ENCODE results near the gene MS4A4A. TPM values are rescaled to one million over a fixed set of nuclear protein-coding genes. Genes with fewer than 3 reads are reported as not detected.
"Not testable (repeated sequence)": the region's sequence is repeated elsewhere in the genome, so short reads cannot be mapped to it uniquely, and the experiment has no call there.

MS4A4A gene
- total and polyA plus RNA-seq, 2 of the 13 experiments (the other 11 are each of a cell fraction or from before 2014, with no cell fraction given) = not detected

- CTCF ChIA-PET (ENCODE audit: low intra/inter-chr PET ratio, low total read pairs); FAIRE-seq; H3K79me2 ChIP-seq (ENCODE audit: insufficient read depth, low read length); H3K9me3 ChIP-seq (ENCODE audit: low read length); in situ Hi-C loops (cut with HindIII; ENCODE audit: extremely low pct_ligation_motif_present, low pct_unique_long_range_greater_than_20kb); H3K4me1 ChIP-seq (ENCODE audit: insufficient read depth, low read length); POLR2A ChIA-PET; DNase-seq (ENCODE audit: low spot score); intact Hi-C loops (cut with micrococcal nuclease; ENCODE audit: unreplicated experiment); H3K27me3 ChIP-seq (ENCODE audit: control insufficient read depth in 1 of 2, insufficient read depth in 2 of 2, low read length in 2 of 2); H3K4me2 ChIP-seq (ENCODE audit: low read depth, low read length); H3K36me3 ChIP-seq (replicated peaks in 1 of 2; ENCODE audit: control insufficient read depth in 1 of 2, insufficient read depth in 2 of 2, low read length in 2 of 2); H3K9ac ChIP-seq (ENCODE audit: insufficient read depth, low read depth, low read length); H4K20me1 ChIP-seq (ENCODE audit: insufficient read depth, low read length); H3K4me3 ChIP-seq (replicated peaks in 1 of 3; ENCODE audit: insufficient read depth in 1 of 3, low read depth in 2 of 3, low read length in 3 of 3); H3K27ac ChIP-seq (ENCODE audit: extremely low read length, insufficient read depth, low read length); BruUV-seq (replicated peaks); H2AFZ ChIP-seq (ENCODE audit: low read length); ATAC-seq: not testable (repeated sequence)
- WGBS (ENCODE audit: low lambda C conversion rate) = 21% methylated on average over 7 of the region's 7 CpGs
Observed at GRCh38 chr11:60285411-60286126, 5.1 kb downstream of the MS4A4A start.

GRCh38 chr11:60288531-60288930 lies 8.1 kb downstream of the MS4A4A start:
- ChIA-PET POLR2A (no interaction called here), CTCF (ENCODE audit: low intra/inter-chr PET ratio, low total read pairs) (no interaction called here)
- 0% methylated on average over 1 of the region's 1 CpG for WGBS (ENCODE audit: low lambda C conversion rate)
- H4K20me1 ChIP-seq (ENCODE audit: insufficient read depth, low read length) = no peaks in the 10 kb centered on the region
- BruUV-seq (replicated peaks) = no TSS peak
- peaks cover 3% of the 10 kb centered on the region; the same call in 1 of the 2 replicates for H3K4me1 ChIP-seq (ENCODE audit: insufficient read depth, low read length)
- no peak overlapping the region for H2AFZ ChIP-seq (ENCODE audit: low read length)
- no peak overlapping the region for H3K27ac ChIP-seq (ENCODE audit: extremely low read length, insufficient read depth, low read length)
- intact Hi-C loops (cut with micrococcal nuclease; ENCODE audit: unreplicated experiment) (no loop called here), in situ Hi-C loops (cut with HindIII; ENCODE audit: extremely low pct_ligation_motif_present, low pct_unique_long_range_greater_than_20kb) (no loop called here)
- no peaks in the 10 kb centered on the region for H3K36me3 ChIP-seq (replicated peaks in 1 of 2; ENCODE audit: control insufficient read depth in 1 of 2, insufficient read depth in 2 of 2, low read length in 2 of 2)
- no peaks in the 10 kb centered on the region for H3K27me3 ChIP-seq (ENCODE audit: control insufficient read depth in 1 of 2, insufficient read depth in 2 of 2, low read length in 2 of 2)
- DNase-seq (ENCODE audit: low spot score) (no peak), FAIRE-seq (no peak), ATAC-seq (no peak)
- H3K4me2 ChIP-seq (ENCODE audit: low read depth, low read length) = no peak overlapping the region
- H3K79me2 ChIP-seq (ENCODE audit: insufficient read depth, low read length) = no peaks in the 10 kb centered on the region
- no peak overlapping the region for H3K9ac ChIP-seq (ENCODE audit: insufficient read depth, low read depth, low read length)
- H3K4me3 ChIP-seq (replicated peaks in 1 of 3; ENCODE audit: insufficient read depth in 1 of 3, low read depth in 2 of 3, low read length in 3 of 3) = no peak overlapping the region
- no peaks in the 10 kb centered on the region for H3K9me3 ChIP-seq (ENCODE audit: low read length)
- TF ChIP-seq ZNF709 (CRISPR knock-in tag; IDR thresholded peaks at IDR 0.05) (no peak), MYC (CRISPR knock-in tag; IDR thresholded peaks at IDR 0.05; ENCODE audit: borderline replicate concordance) (no peak), ZFP82 (CRISPR knock-in tag; IDR thresholded peaks at IDR 0.05; ENCODE audit: borderline replicate concordance) (no peak), ZNF3 (CRISPR knock-in tag; IDR thresholded peaks at IDR 0.05) (no peak), ZNF570 (CRISPR knock-in tag; IDR thresholded peaks at IDR 0.05; ENCODE audit: borderline replicate concordance) (no peak), GFI1 (CRISPR knock-in tag; IDR thresholded peaks at IDR 0.05; ENCODE audit: borderline replicate concordance) (no peak), ZNF101 (CRISPR knock-in tag; IDR thresholded peaks at IDR 0.05; ENCODE audit: borderline replicate concordance, low read depth) (no peak), SMAD1 (CRISPR knock-in tag; IDR thresholded peaks at IDR 0.05; ENCODE audit: borderline replicate concordance, low read depth) (no peak), RELA (CRISPR knock-in tag; IDR thresholded peaks at IDR 0.05) (no peak), ZNF878 (CRISPR knock-in tag; IDR thresholded peaks at IDR 0.05) (no peak), KMT2B (CRISPR knock-in tag; IDR thresholded peaks at IDR 0.05) (no peak), LBX2 (CRISPR knock-in tag; IDR thresholded peaks at IDR 0.05; ENCODE audit: borderline replicate concordance) (no peak), MYPOP (CRISPR knock-in tag; IDR thresholded peaks at IDR 0.05) (no peak), KAT7 (CRISPR knock-in tag; IDR thresholded peaks at IDR 0.05; ENCODE audit: borderline replicate concordance) (no peak)

Measured in HepG2 (cell line).